ENCODE results near the gene ZNF692.

The ZNF692 gene

GRCh38 chr1:248825573-248825908 is 33.3 kb downstream of the ZNF692 start:
- DNase-seq (ENCODE audit: low read depth in 2 of 2), result no peak

GRCh38 chr1:248825136-248825535 is 33.7 kb downstream of the ZNF692 start:
- DNase-seq (ENCODE audit: low read depth in 2 of 2), result no peak

GRCh38 chr1:248824701-248825100 is 34.2 kb downstream of the ZNF692 start:
- DNase-seq (ENCODE audit: low read depth in 2 of 2), result no peak

- no peak for DNase-seq (ENCODE audit: low read depth in 2 of 2)
Measured at GRCh38 chr1:248824301-248824700, 34.6 kb downstream of the ZNF692 start.

- no peak for DNase-seq (ENCODE audit: low read depth in 2 of 2)
Measured at GRCh38 chr1:248823517-248824001, 35.3 kb downstream of the ZNF692 start.

DNA sequence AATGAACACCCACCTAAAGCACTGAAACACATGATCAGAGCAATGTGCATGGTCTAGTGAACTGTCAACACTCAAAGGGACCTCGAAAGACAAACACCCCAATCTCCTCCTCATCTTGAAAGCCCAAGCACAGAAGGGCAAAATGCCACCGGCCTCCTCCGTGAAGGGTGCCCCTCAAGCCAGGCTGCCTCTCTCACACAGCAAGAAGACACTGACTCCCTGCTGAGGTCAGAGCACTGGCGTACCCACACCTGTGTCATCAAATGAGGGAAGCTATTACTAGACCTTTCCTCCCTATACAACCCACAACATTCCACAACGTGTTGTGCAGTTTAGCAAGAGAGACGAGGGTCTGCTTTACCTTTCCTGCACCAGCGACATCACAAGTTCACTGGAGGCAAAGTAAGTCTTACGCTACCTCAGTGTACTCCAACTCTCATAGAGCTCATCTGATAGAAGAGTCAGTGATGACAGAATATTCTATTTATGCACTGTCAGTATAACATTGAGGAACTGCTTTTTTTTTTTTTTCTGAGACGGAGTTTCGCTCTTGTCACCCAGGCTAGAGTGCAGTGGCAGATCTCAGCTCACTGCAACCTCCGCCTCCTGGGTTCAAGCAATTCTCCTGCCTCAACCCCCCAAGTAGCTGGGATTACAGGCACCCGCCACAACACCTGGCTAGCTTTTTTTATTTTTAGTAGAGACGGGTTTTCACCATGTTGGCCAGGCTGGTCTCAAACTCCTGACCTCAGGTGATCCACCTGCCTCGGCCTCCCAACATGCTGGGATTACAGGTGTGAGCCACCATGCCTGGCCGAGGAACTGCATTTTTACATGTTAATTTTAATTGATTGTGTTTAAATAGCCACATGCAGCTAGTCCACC is 36.5 kb downstream of the ZNF692 start:
- DNase-seq (ENCODE audit: low read depth in 2 of 2), result no peak

GRCh38 chr1:248821641-248822040 is 37.2 kb downstream of the ZNF692 start:
- no peak for DNase-seq (ENCODE audit: low read depth in 2 of 2)

- no peak for DNase-seq (ENCODE audit: low read depth in 2 of 2)
Measured at GRCh38 chr1:248821101-248821500, 37.8 kb downstream of the ZNF692 start.

- DNase-seq (ENCODE audit: low read depth in 2 of 2), result no peak
Measured at GRCh38 chr1:248820041-248820585, 38.8 kb downstream of the ZNF692 start.

GRCh38 chr1:248818505-248819374 is 40.1 kb downstream of the ZNF692 start:
- no peak for DNase-seq (ENCODE audit: low read depth in 2 of 2)

DNA sequence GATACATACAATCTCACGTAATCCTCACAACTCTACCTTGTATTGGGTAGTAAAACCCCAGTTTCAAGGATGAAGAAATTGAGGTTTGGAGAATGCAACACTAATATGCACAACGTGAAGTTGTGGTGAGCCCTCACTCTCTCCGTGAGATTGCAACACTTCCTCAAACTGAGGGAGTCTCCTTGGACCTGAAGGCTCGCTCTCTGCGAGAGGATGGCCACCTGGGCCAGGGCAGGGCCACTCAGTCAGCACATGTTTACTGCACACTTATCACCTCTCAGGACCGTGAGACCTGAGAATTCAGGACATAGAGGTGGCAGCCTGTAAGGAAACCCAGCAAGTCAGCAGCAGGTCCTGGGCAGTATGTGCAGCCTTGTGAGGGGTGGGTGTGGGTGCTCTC is 41.8 kb downstream of the ZNF692 start:
- DNase-seq (ENCODE audit: low read depth in 2 of 2), result no peak

DNA sequence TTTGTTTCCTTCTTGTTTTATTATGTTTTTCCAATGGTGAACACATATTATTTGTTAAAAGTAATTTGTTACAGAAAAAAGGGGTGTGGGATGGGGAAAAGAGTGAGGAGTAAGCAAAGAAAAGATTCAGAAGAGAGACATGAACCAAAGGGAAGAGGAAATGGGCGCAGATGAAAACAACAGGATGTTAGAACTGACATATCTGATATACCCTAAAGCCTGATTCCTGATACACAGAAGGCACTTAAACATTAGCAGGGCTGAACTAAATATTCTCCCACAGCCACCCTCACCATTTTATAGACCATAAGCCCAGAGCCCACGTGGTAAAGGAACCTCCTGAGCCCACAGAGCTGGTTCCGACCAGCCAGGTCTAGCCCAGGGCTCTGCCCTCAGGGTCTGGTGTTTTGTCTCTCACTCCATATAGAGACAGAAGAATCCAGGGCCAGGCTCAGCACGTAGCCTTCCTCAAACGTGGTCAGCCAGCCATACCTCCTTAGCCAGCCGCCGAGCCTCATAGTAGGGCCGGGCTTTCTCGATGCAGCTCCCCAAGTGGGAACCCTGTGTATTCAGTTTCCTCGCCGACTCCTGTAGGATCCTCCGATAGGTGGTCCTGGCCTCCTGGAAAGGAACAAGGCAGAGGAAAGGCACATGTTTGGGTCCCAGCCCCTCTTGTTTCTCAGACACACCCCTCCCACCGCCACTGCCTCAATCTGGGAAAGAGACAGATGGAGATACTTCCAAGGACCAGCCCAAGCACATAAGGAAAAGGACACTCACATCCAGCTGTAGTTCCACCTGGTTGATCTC is 42.6 kb downstream of the ZNF692 start:
- DNase-seq (ENCODE audit: low read depth in 2 of 2), result no peak

- DNase-seq (ENCODE audit: low read depth in 2 of 2), result no peak
Measured at GRCh38 chr1:248815407-248816034, 43.4 kb downstream of the ZNF692 start.

DNA sequence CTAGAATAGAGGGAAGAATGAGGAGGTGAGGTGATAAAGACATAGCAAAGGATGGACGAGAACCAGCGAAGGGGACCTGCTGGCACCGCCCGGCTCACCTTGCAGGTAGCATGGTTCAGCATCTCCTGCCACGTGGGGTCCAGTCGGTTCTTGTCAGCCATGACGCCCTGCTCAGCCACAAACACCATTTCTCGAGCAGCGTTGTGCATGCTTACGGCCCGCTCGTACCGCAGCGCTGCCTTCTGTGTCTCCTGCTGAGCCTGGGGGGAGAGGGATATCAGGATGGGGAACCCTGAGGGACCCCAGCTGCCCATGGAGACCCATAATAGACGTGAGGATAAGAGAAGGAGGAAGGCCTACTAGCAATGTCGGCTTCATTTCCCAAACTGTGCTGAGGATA is 44.5 kb downstream of the ZNF692 start:
- DNase-seq (ENCODE audit: low read depth in 2 of 2), result no peak

GRCh38 chr1:248813546-248813945 is 45.3 kb downstream of the ZNF692 start:
- no peak for DNase-seq (ENCODE audit: low read depth in 2 of 2)

DNA sequence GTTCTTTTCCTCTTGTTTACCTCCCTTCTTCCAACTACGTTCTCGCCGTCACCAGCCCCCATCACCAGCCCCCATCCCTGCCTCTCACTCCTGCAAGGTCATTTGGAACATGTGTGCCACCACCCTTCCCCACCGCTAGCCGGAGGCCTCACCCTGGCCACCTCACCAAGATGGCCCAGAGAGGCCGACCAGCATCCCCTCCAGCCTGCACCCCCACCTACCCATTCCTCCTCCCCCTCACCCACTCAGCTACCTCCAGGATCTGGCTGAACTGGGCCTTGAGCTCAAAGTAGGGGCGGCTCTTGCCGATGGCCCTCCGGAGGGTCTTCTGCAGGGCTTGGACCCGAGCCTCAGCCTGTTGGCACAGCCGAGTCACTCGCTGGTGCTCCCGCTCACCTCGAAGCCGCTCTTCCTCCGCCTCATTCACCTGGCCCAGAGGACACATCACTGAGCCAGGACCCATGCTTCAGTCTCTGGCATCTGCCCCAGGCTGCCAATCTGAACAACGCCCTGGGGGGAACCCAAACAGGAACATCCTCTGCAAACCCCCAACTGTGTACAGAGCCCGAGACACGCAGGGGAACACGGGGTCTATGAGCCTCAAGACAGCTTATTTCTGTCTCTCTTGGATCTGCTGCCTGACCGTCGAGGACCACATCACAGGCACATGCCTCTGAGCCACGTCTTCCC is 46.0 kb downstream of the ZNF692 start:
- no peak for DNase-seq (ENCODE audit: low read depth in 2 of 2)

- DNase-seq (ENCODE audit: low read depth in 2 of 2), result no peak
Measured at GRCh38 chr1:248811514-248812490, 47.1 kb downstream of the ZNF692 start.

- DNase-seq (ENCODE audit: low read depth in 2 of 2), result no peak
Measured at GRCh38 chr1:248810727-248811513, 48.0 kb downstream of the ZNF692 start.
